CD4-positive, alpha-beta T cell treated with Interleukin-6 for 4 hours (primary cell): ENCODE results near the gene PPP1R37.
A peak's percentile ranks its signal among the peaks of the same experiment; 100 is the strongest.

Source experiments
- DNase-seq: peaks from one replicate; pipeline ENCODE4 v3.0.0-alpha.2; 2020; ENCODE audit warnings: mixed read lengths

The PPP1R37 gene

DNA sequence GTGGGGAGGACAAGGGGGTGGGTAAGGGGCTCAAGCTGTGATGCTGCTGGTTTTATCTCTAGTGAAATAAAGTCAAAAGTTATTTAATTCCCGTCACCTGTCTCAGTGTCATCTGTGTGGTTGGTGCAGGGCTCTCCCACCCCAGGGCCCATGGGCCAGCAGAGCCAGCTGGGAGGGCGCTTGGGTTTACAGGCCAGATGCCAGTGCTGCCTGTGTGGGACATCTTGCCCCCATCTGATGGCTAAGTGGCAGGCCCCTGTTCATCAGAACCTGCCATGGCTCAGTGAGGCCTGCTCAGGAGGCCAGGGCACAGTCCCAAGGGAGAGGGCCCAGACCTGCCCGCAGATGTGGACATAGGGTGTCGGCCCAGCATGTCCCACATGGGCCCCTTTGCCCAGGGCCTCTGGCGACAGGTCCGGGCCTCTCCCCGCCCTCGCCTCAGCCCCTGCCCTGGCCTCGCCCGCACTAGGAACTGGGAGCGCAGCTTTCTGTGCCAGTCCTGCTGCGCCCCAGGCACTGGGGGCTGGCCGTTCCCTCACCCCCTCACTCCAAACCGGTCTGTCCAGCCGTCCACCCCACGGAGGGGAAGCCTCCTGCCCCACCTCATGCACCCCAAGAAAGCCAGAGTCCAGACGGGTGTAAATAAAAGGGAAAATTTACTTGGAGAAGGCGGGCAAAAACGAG is 22.0 kb upstream of the PPP1R37 start:
- DNase-seq, result no peak

- no peak for DNase-seq
These were observed 21.4 kb upstream of the PPP1R37 start for GRCh38 chr19:45071545-45071938.

DNA sequence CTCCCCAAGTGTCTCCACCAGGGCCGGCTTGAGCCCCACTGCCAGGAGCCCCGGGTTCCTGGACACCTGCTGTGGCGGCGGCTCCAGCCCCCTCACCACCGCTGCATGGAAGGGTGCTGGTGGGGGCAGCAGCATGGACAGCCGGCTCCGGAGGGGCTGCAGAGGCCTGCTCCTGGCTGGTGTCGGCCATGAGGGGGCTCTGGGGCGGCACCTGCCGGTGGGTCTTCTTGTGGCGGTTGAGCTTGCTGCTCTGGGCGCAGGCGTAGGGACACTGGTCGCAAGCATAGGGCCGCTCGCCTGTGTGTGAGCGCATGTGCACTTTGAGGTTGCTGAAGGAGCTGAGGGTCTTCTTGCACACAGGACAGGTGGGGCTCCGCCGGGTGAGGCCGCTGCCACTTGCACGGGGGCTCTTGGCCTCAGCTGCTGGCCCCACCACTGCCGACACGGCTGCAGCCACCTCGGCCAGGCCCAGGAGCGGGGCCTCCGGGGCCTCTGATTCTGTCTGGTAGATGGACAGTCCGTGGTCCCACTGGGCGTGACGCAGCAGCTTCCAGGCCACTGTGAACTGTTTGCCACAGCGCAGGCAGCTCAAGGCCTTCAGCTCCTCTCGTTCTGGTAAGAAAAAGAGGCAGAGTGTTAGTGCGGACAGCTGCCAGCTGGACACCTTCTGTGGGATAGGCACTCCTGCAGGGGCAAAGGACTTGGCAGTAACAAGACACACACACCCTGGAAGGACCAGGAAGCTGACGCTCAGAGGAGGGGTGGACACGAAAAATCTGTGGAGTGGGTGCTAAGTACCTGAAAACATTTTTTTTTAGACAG is 20.8 kb upstream of the PPP1R37 start:
- DNase-seq, result no peak

- no peak for DNase-seq
These were observed 18.2 kb upstream of the PPP1R37 start for GRCh38 chr19:45074744-45075300.

- peak; percentile 34 for DNase-seq
These were observed 17.5 kb upstream of the PPP1R37 start for GRCh38 chr19:45075301-45076028.

DNA sequence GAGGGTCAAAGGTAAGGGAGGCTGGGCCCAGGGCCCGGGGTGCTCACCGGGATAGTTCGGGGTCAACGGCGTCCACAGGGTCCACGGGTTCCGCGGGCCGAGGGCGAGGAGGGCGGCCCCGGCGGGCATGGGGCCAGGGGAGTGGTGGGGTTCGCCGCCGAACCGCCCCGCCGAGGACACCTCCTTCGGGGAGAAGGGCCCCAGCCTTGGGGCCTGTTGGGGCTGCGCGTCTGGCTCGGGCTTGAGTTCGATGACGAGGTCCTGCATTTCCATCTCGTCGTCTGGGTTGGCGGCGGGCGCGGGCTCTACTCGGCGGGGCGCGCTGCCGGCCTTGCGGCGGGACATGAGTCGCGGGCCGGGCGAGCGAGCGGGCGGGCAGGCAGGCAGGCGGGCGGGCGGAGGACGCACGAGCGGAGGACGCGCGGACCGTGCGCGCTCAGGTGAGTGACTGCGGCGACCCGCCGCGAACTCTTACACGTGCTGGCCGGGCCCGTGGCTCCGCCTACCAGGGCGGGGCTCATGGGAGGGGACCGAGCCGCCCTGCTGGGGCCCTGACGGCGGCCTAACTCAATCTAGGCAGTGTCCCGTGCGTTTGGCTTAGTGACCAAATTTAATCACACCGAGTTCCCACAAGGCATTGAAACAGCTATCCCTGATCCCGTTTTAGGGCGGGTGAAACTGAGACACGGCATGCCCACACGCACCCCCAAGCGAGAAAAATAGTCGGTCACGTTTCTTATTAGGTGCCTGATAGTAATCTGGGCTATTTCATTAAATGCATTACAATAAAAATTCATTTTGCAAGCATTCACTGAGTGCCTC is 16.7 kb upstream of the PPP1R37 start, which contains the start of gene ZNF296:
TSS of gene ZNF296 (minus strand) at position 450 of the 822 bp plus-strand sequence. CDS start at position 345, 105 bp downstream.
- DNase-seq, result peak; percentile 89

GRCh38 chr19:45076851-45077730 is 15.9 kb upstream of the PPP1R37 start:
- DNase-seq, result peak; percentile 32

GRCh38 chr19:45078390-45079062 is 14.5 kb upstream of the PPP1R37 start:
- DNase-seq, result no peak

- peak; percentile 78 for DNase-seq
These were observed 13.7 kb upstream of the PPP1R37 start, which contains the start of gene GEMIN7 for GRCh38 chr19:45079063-45079910. GEMIN7 (plus strand) TSS chr19:45079260; CDS start chr19:45090115, 10,855 bp downstream.

GRCh38 chr19:45079911-45080370 is 13.0 kb upstream of the PPP1R37 start:
- no peak for DNase-seq

DNA sequence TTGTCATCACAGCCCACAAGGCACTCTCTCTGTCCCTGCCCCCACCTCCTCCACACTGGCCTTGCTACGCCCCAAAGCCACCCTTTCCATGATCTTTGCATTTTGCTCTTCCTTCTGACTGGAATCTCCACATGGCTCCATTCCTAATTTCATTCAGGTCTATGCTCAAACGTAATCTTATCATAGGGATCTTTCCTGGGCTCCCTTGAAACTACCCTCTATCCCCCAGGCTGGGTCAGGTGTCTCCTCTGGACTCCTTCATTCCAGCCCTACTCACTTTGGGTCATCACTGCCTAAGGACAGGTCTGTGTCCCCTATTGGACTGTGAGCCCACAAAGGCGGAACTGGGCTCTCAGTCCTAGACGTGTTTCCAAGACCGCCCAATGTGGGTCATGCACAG is 10.8 kb upstream of the PPP1R37 start:
- DNase-seq, result no peak

- no peak for DNase-seq
These were observed 6.5 kb upstream of the PPP1R37 start for GRCh38 chr19:45086480-45086879.

GRCh38 chr19:45087531-45087930 is 5.4 kb upstream of the PPP1R37 start:
- DNase-seq, result peak; percentile 74

DNA sequence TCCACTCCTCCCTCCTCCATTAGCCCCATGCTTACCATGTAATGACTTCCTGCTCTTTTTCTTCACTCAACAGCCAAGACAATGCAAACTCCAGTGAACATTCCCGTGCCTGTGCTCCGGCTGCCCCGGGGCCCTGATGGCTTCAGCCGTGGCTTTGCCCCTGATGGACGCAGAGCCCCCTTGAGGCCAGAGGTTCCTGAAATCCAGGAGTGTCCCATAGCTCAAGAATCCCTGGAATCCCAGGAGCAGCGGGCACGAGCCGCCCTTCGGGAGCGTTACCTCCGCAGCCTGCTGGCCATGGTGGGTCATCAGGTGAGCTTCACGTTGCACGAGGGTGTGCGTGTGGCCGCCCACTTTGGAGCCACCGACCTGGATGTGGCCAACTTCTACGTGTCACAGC is 2.9 kb upstream of the PPP1R37 start:
- DNase-seq, result no peak

DNA sequence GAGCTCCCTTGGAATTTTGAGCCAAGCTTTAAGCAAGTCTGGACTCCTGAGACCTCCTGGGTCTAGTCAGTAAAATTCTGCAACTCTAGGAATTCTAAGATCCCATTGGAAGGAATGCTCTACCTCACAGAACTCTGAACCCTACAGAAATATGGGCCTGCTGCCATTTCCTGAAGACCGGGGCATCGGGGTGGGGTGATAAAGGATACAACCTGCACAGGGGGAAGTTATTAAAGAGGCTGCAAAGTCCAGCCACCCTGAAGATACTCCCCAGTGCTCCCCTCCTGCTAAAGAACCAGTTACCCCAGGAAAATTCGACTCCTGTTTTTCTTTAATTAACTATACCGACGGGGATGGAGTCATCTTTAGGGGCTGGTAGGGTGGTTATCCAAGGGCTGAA is 2.4 kb upstream of the PPP1R37 start:
- no peak for DNase-seq

DNA sequence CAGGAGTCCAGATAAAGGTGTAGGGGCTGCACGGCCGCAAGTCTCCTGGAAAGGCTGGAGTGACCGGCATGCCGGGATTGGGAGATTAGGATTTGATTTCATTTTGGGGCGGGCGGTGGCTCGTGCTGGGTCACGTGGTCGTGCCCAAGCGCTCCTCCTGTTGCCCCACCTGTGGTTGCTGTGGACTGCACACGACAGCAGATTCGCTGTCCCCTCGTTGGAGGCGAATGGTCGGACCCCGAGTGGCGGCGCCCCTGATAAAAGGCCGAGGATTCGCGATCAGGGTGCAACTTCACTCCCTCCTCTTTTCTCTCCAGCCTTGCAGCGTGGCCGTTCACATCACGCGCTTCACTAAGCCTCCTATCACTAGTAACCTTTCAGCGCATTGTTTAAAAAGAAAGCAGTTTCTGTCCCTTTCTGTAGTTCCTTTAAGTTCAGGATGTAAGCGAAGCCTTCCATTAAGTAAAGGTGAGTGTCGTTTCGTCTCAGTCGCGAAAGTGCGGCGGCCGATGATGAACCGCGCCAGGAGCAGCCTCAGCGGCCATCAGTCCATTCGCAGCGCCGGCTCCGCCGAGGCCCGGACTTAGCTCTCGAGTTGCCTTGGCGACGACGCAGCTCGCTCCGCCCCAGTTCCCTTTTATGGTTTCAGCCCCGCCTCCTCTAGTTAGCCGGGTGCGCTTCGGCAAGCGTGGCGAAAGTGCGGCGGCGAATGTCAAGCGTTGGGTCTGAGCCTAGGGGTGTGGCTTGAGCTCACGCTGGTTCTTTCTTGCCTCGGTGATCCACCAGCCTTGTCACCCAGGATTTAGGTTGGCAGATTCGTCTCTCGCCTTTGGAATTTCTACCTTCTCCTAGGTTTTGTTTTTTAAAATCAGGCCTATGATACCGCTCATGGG is 1.7 kb upstream of the PPP1R37 start:
- peak; percentile 97 for DNase-seq

DNA sequence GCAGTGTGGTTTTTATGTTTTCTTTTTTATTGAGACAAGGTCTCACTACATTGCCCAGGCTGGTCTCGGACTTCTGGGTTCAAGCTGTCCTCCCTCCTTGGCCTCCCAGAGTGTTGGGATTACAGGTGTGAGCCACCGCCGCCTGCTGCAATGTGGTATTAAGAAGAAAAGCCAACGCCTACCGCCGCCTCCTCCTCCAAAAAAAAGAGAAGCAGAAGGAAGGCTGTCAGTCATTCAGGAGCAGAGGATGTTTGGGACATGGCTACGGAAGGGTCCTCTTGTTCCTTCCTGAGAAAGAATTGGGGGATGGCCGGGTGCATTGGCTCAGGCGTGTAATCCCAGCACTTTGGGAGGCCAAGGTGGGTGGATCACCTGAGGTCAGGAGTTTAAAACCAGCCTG is 1.2 kb downstream of the PPP1R37 start:
- no peak for DNase-seq

GRCh38 chr19:45094707-45095106 is 1.7 kb downstream of the PPP1R37 start:
- DNase-seq, result no peak
